HG03139 (cell line): ENCODE data around the gene MRPL57.
"Not testable (repeated sequence)": the region's sequence is repeated elsewhere in the genome, so short reads cannot be mapped to it uniquely, and the experiment has no call there.

ENCODE experiments used
- ATAC-seq: cut with Tn5 transposase; IDR thresholded peaks from one replicate; pipeline ENCODE4 v1.9.1; 2021; ENCODE audit not compliant: unreplicated experiment

The MRPL57 gene

GRCh38 chr13:21194756-21195155, 18.3 kb downstream of the MRPL57 start:
- not testable (repeated sequence) for ATAC-seq

DNA sequence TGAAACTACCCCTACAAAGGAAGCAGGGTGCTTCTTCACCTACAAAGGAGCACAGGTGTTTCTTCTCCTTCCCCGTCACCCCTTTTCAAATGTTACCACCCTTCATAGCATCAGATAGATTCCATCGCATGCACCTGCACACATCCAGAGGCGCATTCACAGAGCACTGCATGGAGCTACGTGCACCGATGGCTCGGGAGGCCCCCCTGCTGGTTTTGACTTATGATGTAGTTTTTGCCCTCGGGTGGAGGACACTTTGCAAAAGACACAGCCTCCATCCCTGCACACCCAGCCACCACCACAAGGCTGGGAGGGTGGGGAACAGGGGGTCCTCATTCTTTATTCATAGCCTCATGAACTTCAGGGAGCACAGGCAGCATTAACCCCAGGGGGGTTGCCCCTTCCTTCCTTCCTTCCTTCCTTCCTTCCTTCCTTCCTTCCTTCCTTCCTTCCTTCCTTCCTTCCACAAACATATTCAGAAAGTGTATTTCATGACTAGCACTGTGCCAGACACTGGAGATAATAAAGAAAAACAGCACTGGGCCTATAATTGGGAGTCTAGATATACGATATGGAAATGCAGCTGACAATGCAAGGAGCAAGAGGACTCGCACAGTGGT, 21.3 kb downstream of the MRPL57 start:
- not testable (repeated sequence) for ATAC-seq

- not testable (repeated sequence) for ATAC-seq
Observed at GRCh38 chr13:21198391-21198790, 21.9 kb downstream of the MRPL57 start.

DNA sequence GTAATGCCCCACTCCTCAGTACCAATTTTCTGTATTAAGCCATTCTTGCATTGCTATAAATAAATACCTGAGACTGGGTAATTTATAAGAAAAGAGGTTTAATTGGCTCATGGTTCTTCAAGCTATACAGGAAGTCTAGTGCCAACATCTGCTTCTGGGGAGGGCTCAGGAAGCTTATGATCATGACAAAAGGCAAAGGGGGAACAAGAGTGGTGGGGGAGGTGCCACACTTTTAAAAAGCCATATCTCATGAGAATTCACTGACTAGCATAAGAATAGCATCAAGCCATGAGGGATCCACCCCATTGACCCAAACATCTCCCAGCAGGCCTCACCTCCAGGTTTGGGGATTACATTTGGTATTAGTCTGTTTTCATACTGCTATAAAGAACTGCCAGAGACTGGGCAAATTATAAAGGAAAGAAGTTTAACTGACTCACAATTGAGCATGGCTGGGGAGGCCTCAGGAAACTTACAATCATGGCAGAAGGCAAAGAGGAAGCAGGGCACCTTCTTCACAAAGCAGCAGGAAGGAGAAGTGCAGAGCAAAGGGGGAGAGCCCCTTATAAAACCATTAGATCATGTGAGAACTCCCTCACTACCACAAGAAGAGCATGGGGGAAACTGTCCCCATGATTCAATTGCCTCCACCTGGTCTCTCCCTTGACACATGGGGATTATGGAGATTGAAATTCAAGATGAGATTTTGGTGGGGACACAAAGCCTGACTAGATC, 25.2 kb downstream of the MRPL57 start:
- ATAC-seq, result not testable (repeated sequence)

- ATAC-seq, result no peak
Observed at GRCh38 chr13:21202767-21203531, 26.5 kb downstream of the MRPL57 start.

- ATAC-seq, result no peak
Observed at GRCh38 chr13:21208652-21209154, 32.2 kb downstream of the MRPL57 start.

GRCh38 chr13:21212138-21212775, 35.8 kb downstream of the MRPL57 start:
- no peak for ATAC-seq

GRCh38 chr13:21215419-21215818, 39.0 kb downstream of the MRPL57 start:
- ATAC-seq, result not testable (repeated sequence)

DNA sequence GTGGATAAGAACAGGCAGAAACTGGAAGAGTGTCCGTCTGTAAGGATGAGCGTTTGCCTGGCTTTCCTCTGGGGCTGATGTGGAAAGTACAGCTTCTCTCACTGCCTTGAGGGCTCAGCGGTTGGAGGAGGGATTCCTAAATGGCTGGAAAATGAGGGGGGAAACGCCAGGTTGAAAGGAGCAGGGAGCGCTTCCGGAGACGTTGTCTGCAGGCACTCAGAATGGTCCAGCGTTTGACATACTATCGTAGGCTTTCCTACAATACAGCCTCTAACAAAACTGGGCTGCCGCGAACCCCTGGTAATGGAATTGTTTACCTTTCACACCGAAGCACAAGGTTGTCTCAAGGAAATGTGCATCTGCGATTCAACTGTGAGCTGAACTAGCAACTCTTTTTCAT, 39.9 kb downstream of the MRPL57 start:
- no peak for ATAC-seq

DNA sequence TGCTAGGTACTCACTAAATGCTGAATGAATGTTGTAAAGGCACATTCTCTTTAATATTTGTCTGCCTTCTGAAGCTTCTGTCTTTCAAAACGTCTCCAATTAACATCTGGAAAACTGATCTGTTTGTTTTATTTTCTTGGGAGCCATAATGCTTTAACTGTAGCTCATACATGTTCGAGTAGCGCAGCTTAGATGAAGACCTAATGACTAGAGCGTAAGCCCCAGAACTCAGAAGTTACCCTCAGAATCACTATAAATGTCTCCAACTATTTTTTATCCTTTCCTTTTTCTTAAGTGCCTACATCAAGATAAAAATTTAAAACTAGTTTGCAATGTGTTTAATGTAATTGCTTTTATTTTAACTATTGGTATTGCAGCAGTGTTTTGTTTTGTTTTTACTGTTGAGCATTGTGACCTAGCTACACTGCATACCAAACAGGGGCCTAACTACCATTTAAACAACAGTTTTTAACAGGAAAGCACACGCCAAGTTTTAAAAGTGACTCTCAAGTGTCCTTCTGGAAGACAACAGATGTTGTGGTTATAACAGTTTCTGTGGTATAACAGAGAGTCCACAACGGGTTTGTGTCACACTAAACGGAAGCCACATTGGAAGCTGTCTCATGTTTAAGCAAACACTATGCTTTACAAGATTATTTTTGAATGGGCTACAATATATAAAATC, 42.0 kb downstream of the MRPL57 start:
- ATAC-seq, result peak; percentile 96

DNA sequence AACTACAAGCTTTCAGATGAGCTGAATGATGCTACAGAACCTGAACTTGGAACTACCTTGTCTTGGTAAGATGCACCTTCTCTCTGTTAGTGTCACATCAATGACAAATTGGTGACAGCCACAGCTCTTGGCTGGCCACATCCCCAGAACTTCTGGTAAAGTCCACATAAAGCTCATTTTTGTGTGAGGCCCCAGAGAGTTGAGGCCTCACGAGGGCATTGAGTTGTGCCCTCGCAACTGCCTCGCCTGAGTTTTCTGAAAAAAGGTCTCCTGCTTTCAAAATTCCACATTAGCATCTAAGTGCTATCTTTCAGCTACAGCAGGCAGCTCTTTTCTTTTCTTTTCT, 42.6 kb downstream of the MRPL57 start:
- no peak for ATAC-seq

- ATAC-seq, result not testable (repeated sequence)
Observed at GRCh38 chr13:21219716-21220115, 43.3 kb downstream of the MRPL57 start.

DNA sequence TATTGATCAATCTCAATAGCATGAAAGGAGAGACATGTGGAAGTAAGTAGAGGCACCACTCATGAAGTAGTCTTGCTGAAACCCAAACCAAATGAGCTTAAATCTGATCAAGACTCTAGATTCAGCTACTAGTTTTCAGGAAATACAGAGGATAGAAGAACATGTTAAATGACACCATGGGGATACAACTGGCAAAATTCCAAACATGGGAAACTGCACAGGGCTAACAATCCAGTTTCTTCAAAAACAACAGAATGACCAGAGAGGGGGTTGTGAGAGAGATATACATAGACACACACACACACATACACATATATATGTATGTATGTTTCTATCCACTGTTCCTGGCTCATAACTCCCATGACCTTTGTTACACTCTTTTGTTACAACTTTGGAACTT, 44.8 kb downstream of the MRPL57 start:
- no peak for ATAC-seq

DNA sequence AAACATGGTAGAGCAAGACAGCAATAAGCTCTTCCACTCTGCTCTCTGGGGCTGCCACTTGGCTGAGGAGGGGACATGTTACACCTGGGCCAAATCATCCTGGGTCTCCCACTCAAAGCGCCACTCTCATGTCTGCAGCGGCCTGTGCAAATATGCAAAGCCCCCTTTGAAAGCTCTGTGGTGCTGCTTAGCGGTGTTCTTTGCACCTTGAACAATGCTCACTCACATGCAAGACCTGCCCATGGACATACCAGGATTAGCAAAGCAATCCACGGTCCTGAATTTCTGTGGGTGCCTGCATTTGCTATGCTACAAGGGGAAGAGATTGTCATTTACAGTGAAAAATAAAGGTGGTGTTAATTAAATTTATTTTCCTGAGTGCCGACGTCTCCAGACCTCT, 48.6 kb downstream of the MRPL57 start:
- ATAC-seq, result no peak

DNA sequence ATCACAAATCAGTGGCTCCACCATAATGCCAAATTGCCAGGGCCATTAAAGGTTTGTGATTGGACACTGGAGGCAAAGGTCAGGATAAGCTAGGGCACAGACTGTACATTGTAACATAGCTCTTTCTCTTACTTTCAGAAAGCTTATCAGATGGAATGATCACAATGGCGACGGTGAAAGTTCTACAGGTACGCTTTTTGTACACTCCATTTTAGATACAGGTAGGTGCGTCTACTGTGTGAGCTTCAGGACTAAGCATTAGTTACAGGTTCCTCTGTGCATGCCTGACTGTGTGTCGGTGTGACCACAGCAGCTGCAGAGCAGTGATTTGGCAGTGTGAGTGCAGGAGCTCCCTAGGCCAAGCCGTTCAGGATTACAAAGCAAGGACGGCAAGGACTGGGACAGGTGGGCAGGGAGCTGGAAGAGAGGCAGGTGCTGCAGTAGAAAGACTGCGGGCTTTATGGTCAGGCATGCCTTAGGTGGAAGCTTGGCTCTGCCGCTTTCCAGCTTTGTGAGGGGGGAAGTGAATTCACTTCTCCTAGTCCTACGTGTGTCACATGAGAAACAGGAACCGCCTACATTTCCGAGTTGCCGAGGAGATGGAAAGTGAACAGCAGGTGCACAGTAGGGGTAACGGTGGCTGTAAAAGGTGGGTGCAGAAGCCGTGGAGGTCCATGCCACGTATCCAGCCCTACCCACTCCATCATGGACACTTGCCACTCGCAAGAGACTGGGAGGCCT, 49.6 kb downstream of the MRPL57 start:
- no peak for ATAC-seq

GRCh38 chr13:21227917-21228316, 51.5 kb downstream of the MRPL57 start:
- ATAC-seq, result no peak
